NOMO-1 treated with DMSO at 0.1 percent for 48 hours (cell line): ENCODE measurements around the gene INSYN2A.

Experiments used
- DNase-seq: peaks from one replicate; lab custom pipeline; 2025; ENCODE audit not compliant: unreplicated experiment; lab: John Stamatoyannopoulos, UW

The INSYN2A gene

DNA sequence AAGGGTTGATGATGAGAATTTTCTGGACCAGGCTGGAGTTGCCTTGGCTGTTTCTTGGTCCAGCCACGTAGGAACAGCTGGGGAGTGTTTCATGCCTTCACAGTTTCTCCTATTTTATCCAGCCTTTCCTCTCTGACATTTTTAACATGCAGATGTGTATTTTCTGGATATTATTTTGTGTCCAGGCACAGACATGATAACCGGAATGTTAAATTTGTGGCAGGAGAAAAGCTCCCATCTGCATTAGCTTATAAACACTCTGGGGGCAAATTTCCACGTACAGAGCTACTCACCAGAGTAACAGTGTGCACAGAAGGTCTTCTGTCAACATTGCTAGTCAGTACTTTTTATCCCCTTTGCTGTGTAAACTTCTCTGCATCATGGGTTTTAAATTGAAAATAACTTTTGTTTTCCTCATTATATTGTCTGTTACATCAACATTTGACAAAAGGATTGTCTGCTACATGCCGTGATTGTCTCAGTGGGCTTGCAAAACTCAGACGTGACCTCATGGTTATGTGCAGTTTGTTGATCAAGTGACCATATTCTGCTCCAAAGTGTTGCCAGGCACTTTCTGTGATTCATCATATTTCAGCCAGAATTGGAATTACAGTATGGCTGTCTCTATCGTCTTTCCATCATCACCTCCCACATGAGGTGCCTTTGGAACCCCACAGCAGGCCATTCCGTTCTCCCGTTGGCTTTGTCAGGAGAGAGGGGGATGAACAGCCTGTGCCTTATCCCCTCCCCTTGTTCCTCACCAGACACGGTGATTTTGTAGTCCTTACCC lies 41.4 kb downstream of the INSYN2A start:
- DNase-seq, result no peak

DNA sequence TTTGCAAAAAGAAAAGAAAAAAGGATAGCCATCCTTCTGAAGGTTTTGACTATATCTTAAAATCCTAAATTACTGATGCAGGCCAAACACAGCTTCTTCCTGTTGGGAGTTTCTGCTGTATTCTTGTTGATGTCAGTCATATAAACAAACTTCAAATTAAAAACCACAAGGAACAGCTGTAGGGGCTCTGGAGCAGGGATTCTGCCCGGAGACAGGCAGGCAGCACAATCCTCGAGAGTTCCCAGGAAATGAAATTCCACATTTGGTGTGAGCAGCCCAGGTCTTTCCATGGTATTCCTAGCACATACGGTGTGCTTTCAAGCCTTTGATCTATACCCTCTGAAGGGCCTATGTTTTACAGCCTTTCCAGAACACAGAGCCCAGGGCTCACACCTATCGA lies 43.2 kb downstream of the INSYN2A start:
- DNase-seq, result no peak

DNA sequence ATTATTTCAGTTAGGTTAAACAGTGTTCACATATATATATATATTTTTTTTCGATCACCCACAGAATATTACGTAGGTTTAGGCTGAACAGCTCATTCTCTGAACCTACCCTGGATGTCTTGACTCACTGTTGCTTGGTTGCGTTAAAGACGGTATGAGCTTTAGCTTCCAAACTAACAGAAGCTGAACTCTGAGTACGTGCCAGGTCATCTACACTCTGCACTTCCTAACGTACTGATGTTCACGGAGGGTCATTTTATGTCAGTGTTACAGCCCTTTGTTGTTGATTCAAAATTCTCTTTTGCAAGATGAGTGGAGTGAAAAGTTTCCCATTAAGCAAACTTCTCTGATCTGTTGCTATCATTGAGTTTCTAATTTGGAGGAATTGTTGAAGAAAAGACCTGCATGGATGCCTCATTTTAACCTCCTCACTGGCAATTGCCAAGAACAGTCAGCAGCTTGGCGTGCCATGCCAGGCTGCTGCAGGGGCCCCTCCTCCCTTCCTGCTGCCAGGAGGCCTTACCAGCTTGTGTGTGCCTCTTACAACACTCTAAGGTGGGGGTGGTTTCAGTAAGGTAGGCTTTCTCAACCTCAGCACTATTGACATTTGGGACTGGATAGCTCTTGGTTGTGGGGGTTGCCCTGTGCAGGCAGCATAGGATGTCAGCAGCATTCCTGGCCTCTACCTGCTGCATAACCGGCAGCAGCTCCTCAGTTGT lies 44.3 kb downstream of the INSYN2A start:
- no peak for DNase-seq

DNA sequence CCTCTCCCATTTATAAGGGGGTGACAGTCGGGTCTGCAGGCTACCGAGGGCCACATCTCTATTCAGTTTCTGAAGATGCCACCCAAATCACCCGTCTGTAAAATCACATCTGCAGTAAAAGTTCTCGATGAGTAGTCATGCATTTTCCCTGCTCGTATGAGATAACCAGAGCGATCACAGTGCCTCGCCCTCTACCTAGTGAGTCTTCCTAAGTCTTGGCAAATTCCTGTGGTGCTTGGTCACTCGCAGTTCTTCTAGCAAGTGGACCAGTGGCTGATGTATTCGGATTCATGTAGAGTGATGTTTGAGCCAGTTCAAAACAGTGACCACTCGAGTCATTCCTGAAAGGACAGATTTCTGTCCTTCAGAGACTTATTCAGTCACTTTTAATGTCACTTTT lies 44.9 kb downstream of the INSYN2A start:
- no peak for DNase-seq

DNA sequence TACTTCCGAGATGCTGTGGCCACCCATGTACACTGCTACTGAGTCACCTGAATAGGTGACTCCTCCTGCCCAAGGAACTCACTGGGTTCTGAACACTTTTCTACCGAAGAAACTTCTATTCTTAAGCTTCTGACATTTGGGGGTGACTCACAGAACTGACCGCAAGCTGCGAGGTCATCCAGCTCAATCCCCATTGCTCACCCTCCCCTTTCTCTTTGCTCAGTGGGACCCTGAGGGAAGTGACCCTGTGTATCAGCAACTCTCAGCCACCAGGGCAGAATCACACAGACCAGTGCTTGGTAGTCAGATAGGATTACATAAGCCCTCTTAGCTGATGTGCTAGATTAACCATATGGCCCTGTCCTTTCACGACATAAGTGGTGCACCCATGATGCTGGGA lies 46.3 kb downstream of the INSYN2A start:
- no peak for DNase-seq

DNA sequence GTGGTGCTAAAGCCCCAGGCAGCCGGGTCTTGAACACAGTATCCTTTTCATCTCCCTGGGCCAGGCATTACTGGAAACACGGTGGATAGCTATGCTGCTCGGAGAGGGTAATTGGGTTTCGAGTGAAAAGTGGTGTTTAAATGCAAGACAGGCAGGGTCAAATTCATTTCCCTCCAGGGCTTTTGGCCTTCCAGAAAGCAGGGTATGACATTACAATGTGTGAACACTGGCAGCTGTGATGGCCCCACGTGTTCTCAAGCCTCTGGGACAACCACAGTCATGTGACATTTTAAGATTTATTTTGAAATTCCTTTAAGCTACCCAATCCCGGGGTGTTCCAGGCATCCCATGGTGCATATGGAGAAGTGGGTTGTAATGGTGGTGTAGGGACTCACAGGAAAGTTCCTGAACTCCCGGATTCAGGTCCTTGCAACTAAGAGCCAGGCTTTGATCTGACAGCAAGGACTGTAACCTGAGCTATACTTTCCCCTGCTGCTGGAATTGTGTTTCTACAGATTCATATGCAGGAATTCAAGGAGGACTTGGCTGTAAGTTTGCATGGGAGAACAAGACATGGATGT lies 46.8 kb downstream of the INSYN2A start:
- no peak for DNase-seq

DNA sequence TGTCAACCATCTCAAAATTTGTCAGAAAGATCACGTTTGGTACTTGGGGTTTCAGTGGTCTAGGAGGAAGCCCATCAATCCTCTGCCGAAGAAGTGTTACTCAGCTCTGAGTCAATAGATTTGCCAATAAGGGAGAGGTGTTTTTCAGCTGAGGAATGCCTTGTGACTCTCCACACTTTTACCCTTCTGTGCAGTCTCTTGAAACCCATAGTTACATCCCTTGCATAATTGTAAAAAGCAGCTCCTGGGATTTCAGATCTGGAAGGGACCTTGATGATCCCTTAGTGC lies 47.5 kb downstream of the INSYN2A start:
- DNase-seq, result no peak

DNA sequence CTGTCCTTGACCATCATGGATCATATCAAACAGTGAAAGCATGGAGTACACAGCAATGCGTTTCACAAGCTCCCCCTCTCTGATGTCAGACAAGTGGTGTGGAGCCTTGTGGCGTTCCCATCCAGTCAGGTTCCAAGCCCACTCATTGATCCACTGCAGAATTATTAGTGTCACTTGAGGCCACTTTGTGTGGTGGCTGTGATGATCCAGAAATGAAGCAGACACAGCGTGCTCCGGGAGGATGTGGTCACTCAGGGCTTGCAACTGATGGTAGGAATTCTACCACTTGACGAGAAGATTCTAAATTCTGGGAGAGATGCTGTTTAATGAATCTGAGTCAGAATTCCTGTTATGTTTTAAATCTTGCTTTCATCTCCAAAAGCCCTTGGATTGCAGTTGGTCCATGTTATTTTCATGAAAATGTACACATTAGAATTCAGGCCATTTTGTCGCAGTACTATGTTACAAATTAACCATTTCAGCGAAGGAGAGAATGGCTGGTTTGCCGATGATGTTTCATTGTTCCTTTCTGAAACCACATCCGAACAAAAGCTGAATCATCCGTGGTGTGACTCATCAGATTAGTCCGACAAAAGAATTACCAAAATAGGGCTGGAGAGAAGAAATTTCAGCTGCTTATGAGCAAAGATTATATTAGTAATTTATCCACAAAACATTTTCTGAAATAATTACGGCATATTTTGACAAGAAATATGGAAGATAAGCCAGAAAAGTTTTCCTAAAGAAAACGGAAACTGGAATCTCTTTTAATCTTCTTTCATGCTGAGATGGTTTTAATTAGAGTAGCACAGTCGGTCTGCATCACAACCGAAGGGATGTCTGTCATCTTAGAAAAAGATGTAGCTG lies 48.1 kb downstream of the INSYN2A start:
- DNase-seq, result no peak

DNA sequence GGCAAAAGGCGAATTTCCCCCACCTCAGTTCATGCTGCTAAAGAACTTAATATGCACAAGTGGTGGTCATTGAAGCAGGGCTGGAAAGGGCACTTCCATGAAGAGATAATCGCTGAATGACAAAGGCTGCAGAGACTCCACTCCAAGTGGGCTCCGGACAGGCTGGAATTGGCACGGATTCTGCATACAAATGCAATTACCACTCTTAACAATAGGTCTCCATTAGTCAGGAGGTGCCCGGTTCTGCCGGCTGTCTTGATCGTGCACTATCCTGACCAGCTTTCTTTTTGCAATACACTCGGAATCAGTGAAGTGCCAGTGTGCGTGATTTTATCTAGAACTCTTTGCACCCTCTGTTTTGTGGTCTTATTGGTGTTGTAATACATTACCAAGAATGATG lies 49.7 kb downstream of the INSYN2A start:
- DNase-seq, result no peak
